Astrocyte (in vitro differentiated cells and primary cell): Measurements from ENCODE around the gene FMN1. TPM values are rescaled to one million over a fixed set of nuclear protein-coding genes. Genes with fewer than 3 reads are reported as not detected.

ENCODE experiments used
- DNase-seq: peaks from one replicate; pipeline ENCODE4 v3.0.0-alpha.2; 2010; ENCODE audit warnings: low read depth
- FAIRE-seq: peaks from 2 replicates; lab custom pipeline; 2011; peaks lifted over from hg19 to GRCh38; lab: Jason Lieb, UNC
- H2AFZ ChIP-seq: 2 replicates; pipeline ENCODE4 v1.6.0; 2012; ENCODE audit warnings: low read depth, low read length, inconsistent platforms
- H3K27ac ChIP-seq: 2 replicates; pipeline ENCODE4 v1.5.1; 2011; ENCODE audit warnings: low read depth, low read length, inconsistent platforms
- H3K27me3 ChIP-seq: 2 replicates; pipeline ENCODE4 v1.6.0; 2011; ENCODE audit warnings: low read length, inconsistent platforms; ENCODE audit not compliant: insufficient read depth
- H3K36me3 ChIP-seq: 2 replicates; pipeline ENCODE4 v1.5.1; 2011; ENCODE audit warnings: low read length, inconsistent platforms; ENCODE audit not compliant: insufficient read depth
- H3K4me1 ChIP-seq: 2 replicates; pipeline ENCODE4 v1.5.1; 2011; ENCODE audit warnings: low read length, inconsistent platforms; ENCODE audit not compliant: insufficient read depth
- H3K4me2 ChIP-seq: 2 replicates; pipeline ENCODE4 v1.6.0; 2012; ENCODE audit warnings: low read length, inconsistent platforms
- H3K4me3 ChIP-seq: 2 replicates; pipeline ENCODE4 v1.5.1; 2011; ENCODE audit warnings: low read depth, mild to moderate bottlenecking, low read length, inconsistent platforms; ENCODE audit not compliant: insufficient read depth
- H3K79me2 ChIP-seq: 2 replicates; pipeline ENCODE4 v1.6.0; 2012; ENCODE audit warnings: mild to moderate bottlenecking, low read length, inconsistent platforms; ENCODE audit not compliant: insufficient read depth
- H3K9ac ChIP-seq: 2 replicates; pipeline ENCODE4 v1.6.0; 2012; ENCODE audit warnings: mild to moderate bottlenecking, low read length, inconsistent platforms
- H3K9me3 ChIP-seq: 2 replicates; pipeline ENCODE4 v1.5.1; 2012; ENCODE audit warnings: low read depth, mild to moderate bottlenecking, low read length, inconsistent platforms; ENCODE audit not compliant: insufficient read depth
- H4K20me1 ChIP-seq: 2 replicates; pipeline ENCODE4 v1.6.0; 2012; ENCODE audit warnings: low read length, inconsistent platforms; ENCODE audit not compliant: insufficient read depth
- H3K27ac Mint-ChIP-seq: one replicate; pipeline ENCODE4 v1.8.0; 2021; ENCODE audit warnings: mild to moderate bottlenecking, mixed read lengths; ENCODE audit not compliant: unreplicated experiment
- H3K27me3 Mint-ChIP-seq: one replicate; pipeline ENCODE4 v1.8.0; 2021; ENCODE audit warnings: low read depth, mixed read lengths; ENCODE audit not compliant: unreplicated experiment
- H3K36me3 Mint-ChIP-seq: one replicate; pipeline ENCODE4 v1.8.0; 2021; ENCODE audit warnings: low read depth, mixed read lengths; ENCODE audit not compliant: unreplicated experiment
- H3K4me1 Mint-ChIP-seq: one replicate; pipeline ENCODE4 v1.8.0; 2021; ENCODE audit warnings: low read depth, mixed read lengths; ENCODE audit not compliant: unreplicated experiment
- H3K4me3 Mint-ChIP-seq: one replicate; pipeline ENCODE4 v1.8.0; 2021; ENCODE audit warnings: mild to moderate bottlenecking, moderate library complexity, mixed read lengths; ENCODE audit not compliant: unreplicated experiment
- H3K9me3 Mint-ChIP-seq: one replicate; pipeline ENCODE4 v1.8.0; 2021; ENCODE audit warnings: mild to moderate bottlenecking, mixed read lengths; ENCODE audit not compliant: unreplicated experiment
- CTCF ChIP-seq: IDR thresholded peaks from 2 replicates; pipeline ENCODE4 v1.5.1; 2011; ENCODE audit warnings: low read depth, mild to moderate bottlenecking, inconsistent platforms, low read length, moderate library complexity; ENCODE audit not compliant: insufficient read depth
- EZH2 ChIP-seq: IDR thresholded peaks from 2 replicates; pipeline ENCODE4 v1.6.1; 2012; ENCODE audit warnings: mild to moderate bottlenecking, low read length, inconsistent platforms; ENCODE audit not compliant: insufficient read depth
- total RNA-seq: library from RNA; stranded (reverse); gene quantifications from 2 replicates; pipeline ENCODE4 v1.2.1, GENCODE V29; 2021

The FMN1 gene
- total RNA-seq, 1 donor from 2014 or later = 5.3 TPM

GRCh38 chr15:32942401-32942841 is 252.1 kb downstream of the FMN1 start:
- peak; percentile 44 for DNase-seq

GRCh38 chr15:32941823-32942222 is 252.7 kb downstream of the FMN1 start:
- Mint-ChIP-seq H3K36me3 (peaks cover 2% of the 10 kb centered on the region), H3K9me3 (no peaks in the 10 kb centered on the region), H3K27ac (peak overlapping the region; percentile 29), H3K27me3 (no peaks in the 10 kb centered on the region), H3K4me3 (no peak overlapping the region), H3K4me1 (peaks cover 8% of the 10 kb centered on the region)
- Histone ChIP-seq H2AFZ (no peak overlapping the region), H3K79me2 (no peaks in the 10 kb centered on the region), H3K9me3 (no peaks in the 10 kb centered on the region), H3K27me3 (no peaks in the 10 kb centered on the region), H3K4me3 (no peak overlapping the region), H3K36me3 (no peaks in the 10 kb centered on the region), H3K27ac (no peak overlapping the region), H3K9ac (no peak overlapping the region), H3K4me1 (no peaks in the 10 kb centered on the region), H4K20me1 (no peaks in the 10 kb centered on the region), H3K4me2 (no peak overlapping the region)
- no peak for TF ChIP-seq EZH2
- TF ChIP-seq CTCF = no peak
- DNase-seq = no peak
- no peak for FAIRE-seq

More at GRCh38 chr15:32942401-32942841, 252.1 kb downstream of the FMN1 start:
- no peak overlapping the region for H3K9ac ChIP-seq
- H3K27me3 ChIP-seq = no peaks in the 10 kb centered on the region
- no peaks in the 10 kb centered on the region for H3K9me3 ChIP-seq
- H3K4me2 ChIP-seq = no peak overlapping the region
- no peak overlapping the region for H3K27ac ChIP-seq
- no peaks in the 10 kb centered on the region for H3K79me2 ChIP-seq
- Mint-ChIP-seq H3K36me3 (no peaks in the 10 kb centered on the region), H3K27ac (no peak overlapping the region), H3K9me3 (no peaks in the 10 kb centered on the region), H3K27me3 (no peaks in the 10 kb centered on the region), H3K4me3 (no peak overlapping the region), H3K4me1 (peaks cover 10% of the 10 kb centered on the region)
- peak; percentile 75 for FAIRE-seq
- no peaks in the 10 kb centered on the region for H3K4me1 ChIP-seq
- H3K4me3 ChIP-seq = no peak overlapping the region
- H4K20me1 ChIP-seq = no peaks in the 10 kb centered on the region
- no peak overlapping the region for H2AFZ ChIP-seq
- no peaks in the 10 kb centered on the region for H3K36me3 ChIP-seq
- no peak for TF ChIP-seq CTCF
- no peak for TF ChIP-seq EZH2

- Mint-ChIP-seq H3K9me3 (peaks cover 13% of the 10 kb centered on the region), H3K27ac (no peak overlapping the region), H3K4me1 (no peaks in the 10 kb centered on the region), H3K4me3 (no peak overlapping the region), H3K27me3 (no peaks in the 10 kb centered on the region), H3K36me3 (peaks cover 13% of the 10 kb centered on the region)
- Histone ChIP-seq H3K4me1 (no peaks in the 10 kb centered on the region), H3K9me3 (no peaks in the 10 kb centered on the region), H3K4me3 (no peak overlapping the region), H3K27ac (no peak overlapping the region), H3K4me2 (no peak overlapping the region), H4K20me1 (no peaks in the 10 kb centered on the region), H3K79me2 (no peaks in the 10 kb centered on the region), H3K36me3 (no peaks in the 10 kb centered on the region), H2AFZ (no peak overlapping the region), H3K27me3 (no peaks in the 10 kb centered on the region), H3K9ac (no peak overlapping the region)
- TF ChIP-seq EZH2 (no peak), CTCF (no peak)
- FAIRE-seq (no peak), DNase-seq (no peak)
These were observed 257.5 kb downstream of the FMN1 start for GRCh38 chr15:32936976-32937375.
